Glutamatergic neuron (in vitro differentiated cells): ENCODE results near the gene CCHCR1. TPM values are rescaled to one million over a fixed set of nuclear protein-coding genes. Genes with fewer than 3 reads are reported as not detected.
A peak's percentile ranks its signal among the peaks of the same experiment; 100 is the strongest.

Source experiments
- DNase-seq: peaks from one replicate; pipeline ENCODE4 v3.0.0; 2022
- H3K27ac Mint-ChIP-seq: one replicate; pipeline ENCODE4 v1.8.0; 2020; ENCODE audit warnings: mild to moderate bottlenecking, mixed read lengths, inconsistent platforms; ENCODE audit not compliant: unreplicated experiment
- H3K27me3 Mint-ChIP-seq: one replicate; pipeline ENCODE4 v1.8.0; 2020; ENCODE audit warnings: mild to moderate bottlenecking, moderate library complexity, mixed read lengths, inconsistent platforms; ENCODE audit not compliant: unreplicated experiment
- H3K36me3 Mint-ChIP-seq: one replicate; pipeline ENCODE4 v1.8.0; 2020; ENCODE audit warnings: mild to moderate bottlenecking, mixed read lengths, inconsistent platforms; ENCODE audit not compliant: unreplicated experiment
- H3K4me1 Mint-ChIP-seq: one replicate; pipeline ENCODE4 v1.8.0; 2020; ENCODE audit warnings: mild to moderate bottlenecking, low read depth, mixed read lengths, inconsistent platforms; ENCODE audit not compliant: unreplicated experiment
- H3K4me3 Mint-ChIP-seq: one replicate; pipeline ENCODE4 v1.8.0; 2020; ENCODE audit warnings: mild to moderate bottlenecking, mixed read lengths, inconsistent platforms; ENCODE audit not compliant: unreplicated experiment
- H3K9me3 Mint-ChIP-seq: one replicate; pipeline ENCODE4 v1.8.0; 2020; ENCODE audit warnings: mild to moderate bottlenecking, moderate library complexity, mixed read lengths, inconsistent platforms; ENCODE audit not compliant: unreplicated experiment
- total RNA-seq: library from RNA; stranded (reverse); fragmentation: NEBNext Ultra II Directional; extraction: Animal tissue kit (Norgen Biotek cat#: 25700); gene quantifications from one replicate; pipeline ENCODE4 v1.2.1, GENCODE V29; 2021; ENCODE audit not compliant: unreplicated experiment
- TF ChIP-seq, protein P1 (sequence below): fragments of 200-600 bp; sonication (generic); IDR thresholded peaks from one replicate; pipeline ENCODE4 v1.5.0; 2021; ENCODE audit not compliant: partially characterized antibody, unreplicated experiment

Gene CCHCR1
- total RNA-seq, 1 donor from 2014 or later: 28.7 TPM

DNA sequence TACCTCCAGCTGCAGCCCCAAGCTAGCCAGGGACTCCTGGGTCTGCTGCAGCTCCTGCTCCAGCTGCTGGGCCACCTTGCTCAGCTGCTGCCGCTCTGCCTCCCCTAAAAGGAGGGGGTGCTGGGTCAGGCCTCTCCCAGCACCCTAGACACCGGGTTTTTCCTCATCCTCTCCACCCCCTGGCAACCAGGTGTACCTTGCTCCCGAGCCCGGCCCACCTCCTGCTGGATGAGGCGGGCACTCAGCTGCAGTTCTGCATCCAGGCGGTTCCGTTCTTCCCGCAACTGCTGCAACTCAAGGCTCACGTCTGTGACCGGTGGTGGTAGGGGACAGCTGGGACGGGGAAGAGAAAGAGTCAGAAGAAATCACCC is 12.6 kb downstream of the CCHCR1 start:
- H3K36me3 Mint-ChIP-seq: no peaks in the 10 kb centered on the region
- peaks cover 9% of the 10 kb centered on the region for H3K27me3 Mint-ChIP-seq
- peak overlapping the region; percentile 55 for H3K27ac Mint-ChIP-seq
- peaks cover 12% of the 10 kb centered on the region for H3K9me3 Mint-ChIP-seq
- H3K4me1 Mint-ChIP-seq: peaks cover 27% of the 10 kb centered on the region
- no peak overlapping the region for H3K4me3 Mint-ChIP-seq
- no peak for DNase-seq
- TF ChIP-seq, protein P1, sequence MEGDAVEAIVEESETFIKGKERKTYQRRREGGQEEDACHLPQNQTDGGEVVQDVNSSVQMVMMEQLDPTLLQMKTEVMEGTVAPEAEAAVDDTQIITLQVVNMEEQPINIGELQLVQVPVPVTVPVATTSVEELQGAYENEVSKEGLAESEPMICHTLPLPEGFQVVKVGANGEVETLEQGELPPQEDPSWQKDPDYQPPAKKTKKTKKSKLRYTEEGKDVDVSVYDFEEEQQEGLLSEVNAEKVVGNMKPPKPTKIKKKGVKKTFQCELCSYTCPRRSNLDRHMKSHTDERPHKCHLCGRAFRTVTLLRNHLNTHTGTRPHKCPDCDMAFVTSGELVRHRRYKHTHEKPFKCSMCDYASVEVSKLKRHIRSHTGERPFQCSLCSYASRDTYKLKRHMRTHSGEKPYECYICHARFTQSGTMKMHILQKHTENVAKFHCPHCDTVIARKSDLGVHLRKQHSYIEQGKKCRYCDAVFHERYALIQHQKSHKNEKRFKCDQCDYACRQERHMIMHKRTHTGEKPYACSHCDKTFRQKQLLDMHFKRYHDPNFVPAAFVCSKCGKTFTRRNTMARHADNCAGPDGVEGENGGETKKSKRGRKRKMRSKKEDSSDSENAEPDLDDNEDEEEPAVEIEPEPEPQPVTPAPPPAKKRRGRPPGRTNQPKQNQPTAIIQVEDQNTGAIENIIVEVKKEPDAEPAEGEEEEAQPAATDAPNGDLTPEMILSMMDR: no peak

DNA sequence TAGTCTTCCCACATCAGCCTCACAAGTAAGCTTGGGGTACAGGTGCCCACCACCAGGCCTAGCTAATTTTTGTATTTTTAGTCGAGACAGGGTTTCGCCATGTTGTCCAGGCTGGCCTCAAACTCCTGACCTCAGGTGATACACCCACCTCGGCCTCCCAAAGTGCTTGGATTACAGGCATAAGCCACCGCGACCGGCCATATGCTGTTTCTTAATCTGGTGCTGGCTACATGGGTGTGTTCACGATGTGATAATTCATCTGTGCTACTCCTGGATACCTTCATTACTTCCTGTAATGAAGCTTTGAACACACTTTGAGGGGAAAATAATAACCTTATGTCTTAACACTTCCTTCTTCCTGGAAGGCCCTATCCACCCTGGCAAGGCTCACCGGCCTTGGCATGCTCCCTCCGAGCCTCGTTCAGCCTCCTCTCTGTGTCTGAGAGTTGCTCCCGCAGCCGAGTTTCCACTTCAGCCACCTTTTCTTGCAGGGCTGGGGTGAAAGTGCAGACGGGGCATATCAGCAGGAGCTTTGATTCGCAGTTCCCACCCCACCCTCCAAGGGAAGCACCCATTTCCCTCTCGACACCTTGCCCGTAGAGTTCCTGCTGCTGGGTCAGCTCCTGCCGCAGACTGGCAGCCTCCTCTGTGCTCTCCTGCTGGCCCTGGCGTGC is 13.2 kb downstream of the CCHCR1 start:
- peaks cover 9% of the 10 kb centered on the region for H3K27me3 Mint-ChIP-seq
- peak overlapping the region; percentile 68 for H3K27ac Mint-ChIP-seq
- H3K36me3 Mint-ChIP-seq: no peaks in the 10 kb centered on the region
- TF ChIP-seq, protein P1: no peak
- no peak for DNase-seq
- no peak overlapping the region for H3K4me3 Mint-ChIP-seq
- peaks cover 31% of the 10 kb centered on the region for H3K4me1 Mint-ChIP-seq
- peaks cover 15% of the 10 kb centered on the region for H3K9me3 Mint-ChIP-seq

DNA sequence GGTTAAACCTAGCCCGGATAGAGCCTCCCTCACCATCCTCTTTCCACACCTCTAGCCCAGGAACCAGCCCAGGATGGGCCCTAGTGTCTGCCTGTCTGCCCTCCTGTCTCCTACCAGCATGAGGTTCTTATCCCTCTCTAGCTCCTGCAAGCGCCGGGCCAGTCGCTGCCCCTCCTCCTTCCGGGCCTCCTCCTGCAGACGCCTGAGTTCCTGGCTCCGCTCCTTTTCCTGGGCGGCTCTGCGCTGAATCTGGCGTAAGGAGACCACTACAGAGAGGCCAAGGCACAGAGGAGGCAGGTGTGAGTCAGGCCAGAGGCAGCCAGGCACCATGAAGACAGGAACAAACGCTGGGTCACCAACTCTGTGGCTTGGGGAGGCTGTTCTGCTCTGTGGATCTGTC is 14.5 kb downstream of the CCHCR1 start:
- Mint-ChIP-seq H3K27ac (peak overlapping the region; percentile 98), H3K36me3 (no peaks in the 10 kb centered on the region), H3K9me3 (peaks cover 15% of the 10 kb centered on the region), H3K4me1 (peaks cover 31% of the 10 kb centered on the region), H3K4me3 (peak overlapping the region; percentile 46), H3K27me3 (peaks cover 13% of the 10 kb centered on the region)
- no peak for DNase-seq
- TF ChIP-seq, protein P1: no peak

DNA sequence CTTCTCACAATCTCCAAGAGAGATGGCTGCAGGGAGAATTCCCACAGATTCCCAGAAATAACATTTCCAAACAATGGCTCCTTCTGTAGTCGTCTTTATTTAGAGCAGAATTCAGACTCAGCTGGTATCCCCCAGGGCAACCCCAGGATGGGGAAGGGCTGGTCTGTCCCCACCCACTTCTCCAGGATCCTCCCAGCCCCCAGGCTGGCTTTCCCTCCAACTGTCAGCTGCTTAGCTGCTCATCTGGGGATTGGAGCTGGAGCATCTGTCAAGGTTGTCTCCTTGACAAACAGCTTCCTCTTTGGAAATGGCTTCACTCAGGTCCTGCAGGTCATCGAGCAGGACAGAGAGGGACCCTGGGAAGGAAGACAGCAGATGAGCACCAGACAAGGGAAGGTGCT is 15.2 kb downstream of the CCHCR1 start:
- TF ChIP-seq, protein P1: no peak
- peaks cover 15% of the 10 kb centered on the region for H3K9me3 Mint-ChIP-seq
- H3K4me3 Mint-ChIP-seq: peak overlapping the region; percentile 50

DNA sequence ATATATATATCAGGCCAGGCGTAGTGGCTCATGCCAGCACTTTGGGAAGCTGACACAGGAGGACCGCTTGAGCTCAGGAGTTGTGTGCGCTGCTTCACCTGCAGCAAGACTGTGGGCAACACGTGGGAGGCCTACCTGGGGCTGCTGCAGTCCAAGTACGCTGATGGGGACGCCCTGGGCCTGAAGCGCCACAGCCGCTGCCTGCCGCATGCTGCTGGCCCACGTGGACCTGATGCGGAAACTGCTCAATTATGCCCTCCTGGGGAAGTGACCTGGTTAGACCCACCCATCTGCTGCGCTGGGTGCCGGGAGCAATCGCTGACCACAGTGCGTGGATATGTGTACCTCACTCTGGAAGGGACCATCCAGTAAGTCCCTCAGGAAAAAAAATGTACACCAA is 17.0 kb downstream of the CCHCR1 start:
- no peak for DNase-seq
- H3K27ac Mint-ChIP-seq: no peak overlapping the region
- H3K36me3 Mint-ChIP-seq: no peaks in the 10 kb centered on the region
- H3K4me1 Mint-ChIP-seq: peaks cover 30% of the 10 kb centered on the region
- H3K27me3 Mint-ChIP-seq: peaks cover 15% of the 10 kb centered on the region
- TF ChIP-seq, protein P1: no peak
- peaks cover 17% of the 10 kb centered on the region for H3K9me3 Mint-ChIP-seq
- H3K4me3 Mint-ChIP-seq: no peak overlapping the region

More for the DNA sequence above, 15.2 kb downstream of the CCHCR1 start:
- H3K27ac Mint-ChIP-seq: peak overlapping the region; percentile 98
- peaks cover 33% of the 10 kb centered on the region for H3K4me1 Mint-ChIP-seq
- peaks cover 17% of the 10 kb centered on the region for H3K27me3 Mint-ChIP-seq
- peak; percentile 76 for DNase-seq
- no peaks in the 10 kb centered on the region for H3K36me3 Mint-ChIP-seq
